Body of pancreas (tissue), 4 donors: ENCODE data around the gene OSTM1.

Experiments
- POLR2A ChIP-seq, 3 donors: fragments of 450-650 bp; IDR thresholded peaks; one replicate each; pipeline ENCODE4 v1.6.1; 2016; ENCODE audit warnings: antibody characterized with exemption in 3 of 3, mild to moderate bottlenecking in 2 of 3
- TF ChIP-seq, protein P1 (sequence below), 7 experiments: fragments of 450-650 bp in 4 of 7; fragments of 200-600 bp in 3 of 7; sonication (generic) in 3 of 7; IDR thresholded peaks; one replicate each; pipeline ENCODE4 v1.5.1; 2016 to 2019; ENCODE audit warnings: antibody characterized with exemption in 7 of 7

DNA sequence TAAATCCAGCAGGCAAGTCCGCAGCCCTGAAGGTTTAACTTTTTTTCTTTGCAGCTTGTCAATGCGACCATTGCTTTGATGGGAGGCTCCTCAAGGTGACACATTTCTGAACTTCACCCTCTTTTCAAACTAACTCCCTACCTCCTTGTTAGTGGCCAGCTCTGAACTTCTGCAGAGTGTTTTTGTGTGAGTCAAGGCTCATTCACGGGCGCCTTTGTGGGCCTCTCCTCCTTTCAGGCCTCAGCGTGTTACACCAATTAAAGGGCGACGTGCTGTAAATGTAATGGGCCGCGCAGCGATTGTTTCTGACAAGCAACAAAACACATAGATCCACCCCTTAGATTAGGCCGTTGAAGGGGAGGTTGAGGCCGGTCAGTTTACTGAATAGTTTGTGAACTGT is 45.8 kb upstream of the OSTM1 start:
- TF ChIP-seq, protein P1, sequence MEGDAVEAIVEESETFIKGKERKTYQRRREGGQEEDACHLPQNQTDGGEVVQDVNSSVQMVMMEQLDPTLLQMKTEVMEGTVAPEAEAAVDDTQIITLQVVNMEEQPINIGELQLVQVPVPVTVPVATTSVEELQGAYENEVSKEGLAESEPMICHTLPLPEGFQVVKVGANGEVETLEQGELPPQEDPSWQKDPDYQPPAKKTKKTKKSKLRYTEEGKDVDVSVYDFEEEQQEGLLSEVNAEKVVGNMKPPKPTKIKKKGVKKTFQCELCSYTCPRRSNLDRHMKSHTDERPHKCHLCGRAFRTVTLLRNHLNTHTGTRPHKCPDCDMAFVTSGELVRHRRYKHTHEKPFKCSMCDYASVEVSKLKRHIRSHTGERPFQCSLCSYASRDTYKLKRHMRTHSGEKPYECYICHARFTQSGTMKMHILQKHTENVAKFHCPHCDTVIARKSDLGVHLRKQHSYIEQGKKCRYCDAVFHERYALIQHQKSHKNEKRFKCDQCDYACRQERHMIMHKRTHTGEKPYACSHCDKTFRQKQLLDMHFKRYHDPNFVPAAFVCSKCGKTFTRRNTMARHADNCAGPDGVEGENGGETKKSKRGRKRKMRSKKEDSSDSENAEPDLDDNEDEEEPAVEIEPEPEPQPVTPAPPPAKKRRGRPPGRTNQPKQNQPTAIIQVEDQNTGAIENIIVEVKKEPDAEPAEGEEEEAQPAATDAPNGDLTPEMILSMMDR (IDR thresholded peaks at IDR 0.05), result no peak
- no peak for TF ChIP-seq POLR2A (IDR thresholded peaks at IDR 0.05)
